Raji (cell line): ENCODE results near the gene LHFPL2.

Experiments used
- POLR2A ChIP-seq: IDR thresholded peaks from 2 replicates; pipeline ENCODE4 v1.6.1; 2011; ENCODE audit warnings: low read depth, low read length, control low read depth; ENCODE audit not compliant: insufficient read depth

LHFPL2 gene

DNA sequence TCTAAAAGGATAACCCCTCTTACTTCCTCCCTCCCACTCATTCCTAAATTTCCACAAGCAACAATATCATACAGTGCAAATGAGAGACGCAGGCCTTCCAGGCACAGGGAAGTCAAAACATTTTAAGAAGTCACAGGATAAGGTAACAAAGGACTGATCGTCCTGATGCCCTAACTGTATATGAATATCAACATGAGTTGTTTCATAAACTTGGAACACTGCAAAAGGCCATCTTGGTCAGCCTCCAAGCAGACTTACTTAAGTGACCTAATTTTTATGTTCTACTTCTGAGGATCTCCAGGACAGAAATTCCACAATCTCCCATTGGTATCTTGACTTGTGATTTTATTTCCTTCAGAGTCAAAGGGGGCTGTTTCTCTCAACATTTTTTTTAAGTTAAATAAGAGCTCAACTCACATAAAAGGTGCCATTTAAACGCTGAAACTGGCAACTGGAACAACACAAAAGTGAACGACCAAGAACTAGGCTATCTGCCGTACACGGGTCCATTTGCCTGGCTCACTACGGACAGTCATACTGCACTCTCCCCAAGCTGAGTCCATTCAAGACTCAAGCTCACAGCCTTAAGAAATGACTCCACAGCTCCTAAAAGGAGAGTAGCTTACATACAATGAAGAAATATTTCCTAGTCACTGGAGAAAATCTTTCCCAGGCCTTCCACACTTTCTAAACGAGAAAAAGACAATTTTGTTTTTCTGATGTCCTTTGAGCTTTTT, 71.3 kb downstream of the LHFPL2 start:
- TF ChIP-seq POLR2A, result no peak

DNA sequence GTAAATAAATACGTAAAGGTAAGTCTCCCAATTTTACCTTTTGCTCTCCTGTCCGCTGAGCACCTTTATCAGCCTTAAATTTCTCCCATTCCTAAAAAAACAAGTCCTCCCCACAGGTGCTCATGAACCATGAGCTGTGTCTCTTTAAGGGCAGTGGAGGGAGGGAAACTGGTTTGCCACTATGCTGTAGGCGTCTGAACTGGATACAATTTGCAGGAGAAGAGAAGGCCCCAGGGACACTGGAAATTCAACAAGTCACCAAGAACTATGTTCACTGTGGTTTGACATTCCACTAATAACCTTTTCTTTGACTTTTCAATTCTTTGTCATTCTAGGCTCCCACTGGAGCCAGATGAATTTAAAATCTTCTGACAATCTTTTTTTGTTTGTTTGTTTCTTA, 72.2 kb downstream of the LHFPL2 start:
- TF ChIP-seq POLR2A, result no peak

DNA sequence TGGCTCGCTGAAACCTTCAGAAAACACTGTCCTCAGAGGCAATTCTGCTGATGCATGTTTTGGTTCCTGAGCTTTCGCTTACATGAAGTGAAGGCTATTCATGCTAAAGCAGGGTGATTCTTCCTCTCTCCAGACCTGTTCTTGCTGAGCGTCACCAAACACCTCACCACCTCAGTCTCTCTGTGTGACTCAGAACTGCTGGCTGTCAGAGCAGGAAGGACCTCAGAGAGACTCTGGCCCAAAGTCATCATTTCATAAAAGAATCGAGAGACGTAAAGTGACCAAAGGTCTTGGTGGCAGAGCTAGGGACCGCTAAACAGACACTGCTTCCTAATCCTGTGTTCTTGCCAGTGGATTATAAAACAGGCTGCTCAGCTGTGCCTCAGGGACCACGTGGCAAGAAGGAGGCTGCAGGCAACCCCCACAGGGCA, 73.8 kb downstream of the LHFPL2 start:
- TF ChIP-seq POLR2A, result no peak

DNA sequence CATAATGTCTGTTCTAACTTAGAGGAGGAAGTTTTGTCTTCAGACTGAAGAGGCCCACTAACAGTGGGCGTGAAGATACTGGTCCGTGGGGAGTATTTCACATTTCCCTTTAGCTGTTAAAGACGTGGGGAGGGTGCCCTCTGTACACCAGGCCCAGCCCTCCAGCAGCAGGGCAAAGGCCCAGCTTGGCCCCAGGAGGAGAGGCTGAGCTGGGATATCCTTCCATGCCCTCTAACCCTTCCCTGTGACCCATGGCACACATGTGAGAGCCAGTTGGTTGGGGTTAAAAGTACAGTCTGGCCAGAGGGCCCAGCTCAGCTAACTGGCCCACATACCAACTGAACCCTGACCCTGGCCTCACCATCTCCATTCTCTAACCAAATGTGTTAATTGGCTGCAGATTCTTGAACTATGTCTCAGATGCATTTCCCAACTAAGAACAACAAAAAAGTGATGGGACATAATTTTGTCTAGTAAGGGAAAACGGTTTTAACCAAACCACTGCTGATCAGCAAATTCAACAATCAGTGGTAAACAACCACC, 74.4 kb downstream of the LHFPL2 start:
- no peak for TF ChIP-seq POLR2A

DNA sequence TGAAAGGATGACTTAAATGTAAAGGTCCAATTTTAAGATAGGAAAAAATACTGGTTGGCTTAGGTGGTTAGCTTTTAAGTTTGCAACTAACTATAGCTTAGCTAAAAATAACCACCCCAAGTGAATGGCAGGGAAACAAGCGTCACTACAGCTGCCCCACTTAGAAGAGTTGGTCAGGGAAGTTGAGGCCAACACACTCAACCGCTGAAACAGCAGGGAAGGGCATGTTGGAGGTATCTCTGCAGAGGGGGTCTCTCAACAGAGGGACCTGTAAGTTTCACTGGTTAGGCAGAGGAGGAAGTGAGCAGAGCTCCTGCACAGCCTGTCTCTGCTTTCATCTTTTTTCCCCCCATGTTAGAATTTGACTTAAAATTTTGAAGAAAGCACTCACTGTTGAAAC, 75.3 kb downstream of the LHFPL2 start:
- no peak for TF ChIP-seq POLR2A

DNA sequence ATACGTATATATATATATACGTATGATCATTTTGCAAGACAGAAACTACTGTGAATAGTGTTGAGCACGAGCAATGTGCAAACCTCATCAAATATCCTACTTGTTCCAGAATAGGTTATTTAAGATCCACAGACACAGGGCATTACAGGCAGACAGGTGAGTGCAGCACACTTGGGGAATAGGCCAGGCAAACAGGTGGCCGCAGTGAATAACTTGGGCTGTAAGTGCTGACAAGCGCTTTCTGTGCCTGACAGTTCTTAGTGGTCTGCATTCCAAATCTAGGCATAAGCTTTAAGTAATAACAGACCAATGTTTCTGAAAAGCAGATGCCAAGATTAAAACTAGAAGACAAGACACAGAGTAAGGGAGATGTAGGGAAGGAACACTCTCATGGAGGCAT, 77.9 kb downstream of the LHFPL2 start:
- no peak for TF ChIP-seq POLR2A

DNA sequence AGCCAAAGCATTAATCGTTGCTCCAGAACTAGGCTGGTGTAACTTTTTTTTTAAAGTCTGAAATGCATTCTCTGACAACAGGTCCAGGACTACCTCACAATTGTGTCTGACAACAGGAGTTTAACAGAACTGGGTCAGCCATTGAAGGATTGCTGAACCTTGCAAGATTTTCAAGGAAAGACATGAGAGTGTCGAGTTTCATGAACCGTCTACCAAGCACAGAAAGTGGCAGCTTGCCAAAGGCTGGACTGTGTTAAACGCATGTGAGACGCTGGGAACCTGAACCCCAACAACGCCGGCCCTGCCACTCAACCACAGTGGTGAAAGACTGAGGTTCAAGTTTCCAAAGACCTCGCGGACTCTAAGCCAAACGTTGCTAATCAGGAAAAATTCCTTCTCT, 79.1 kb downstream of the LHFPL2 start:
- no peak for TF ChIP-seq POLR2A

DNA sequence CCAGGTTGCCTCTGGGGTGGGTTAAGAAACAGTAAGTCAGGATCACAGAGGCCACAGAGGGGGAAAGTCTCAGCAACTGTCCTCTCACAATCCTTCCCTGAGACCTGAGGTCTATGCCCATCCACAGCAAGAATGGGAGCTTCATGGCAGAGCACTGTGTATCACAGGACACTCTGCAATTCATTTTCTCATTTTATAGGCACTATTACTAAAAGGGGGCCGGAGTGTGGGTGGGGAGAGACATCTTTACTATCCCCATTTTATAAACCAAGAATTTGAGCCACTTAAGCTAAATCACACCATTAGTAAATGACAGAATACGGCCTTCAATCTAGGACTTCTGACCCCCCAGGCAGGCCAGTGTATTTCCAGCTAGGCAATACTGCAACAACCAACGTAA, 79.9 kb downstream of the LHFPL2 start:
- no peak for TF ChIP-seq POLR2A

DNA sequence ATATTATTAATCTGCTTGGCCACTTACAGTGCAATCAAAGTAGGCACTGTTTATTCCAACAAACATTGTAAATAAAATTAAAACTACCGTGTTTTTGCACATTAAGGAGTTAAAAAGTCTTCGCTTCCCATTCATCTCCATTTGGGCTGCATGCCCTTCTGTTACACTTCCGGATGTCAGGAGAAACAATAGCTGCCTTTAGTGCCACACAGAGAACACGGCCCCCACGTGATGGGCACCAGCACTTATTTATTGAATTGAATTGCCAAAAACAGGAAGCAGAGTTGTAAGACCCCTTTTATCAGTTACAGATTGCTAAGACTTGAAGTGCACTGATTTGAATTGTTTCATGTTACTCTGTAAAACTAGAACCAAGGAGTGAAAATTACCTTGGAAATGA, 80.4 kb downstream of the LHFPL2 start:
- no peak for TF ChIP-seq POLR2A

DNA sequence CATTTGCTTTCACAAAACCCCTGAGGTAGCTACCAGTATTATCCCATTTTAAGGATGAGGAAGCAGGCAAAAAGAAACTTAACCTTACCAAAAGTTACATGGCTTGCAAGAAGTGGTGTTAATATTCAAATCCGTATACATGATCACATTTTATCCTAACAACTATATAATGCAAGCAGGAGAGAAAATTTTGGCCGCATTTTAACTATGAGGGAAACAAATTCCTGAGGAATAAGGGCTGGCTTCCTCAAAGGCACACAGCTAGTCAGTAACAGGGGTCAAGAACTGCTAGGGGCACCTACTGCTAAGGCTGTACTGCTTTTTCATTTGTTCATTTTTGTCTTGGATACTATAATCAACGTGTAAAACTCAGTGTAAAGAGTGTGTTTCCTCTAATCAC, 81.0 kb downstream of the LHFPL2 start:
- no peak for TF ChIP-seq POLR2A

DNA sequence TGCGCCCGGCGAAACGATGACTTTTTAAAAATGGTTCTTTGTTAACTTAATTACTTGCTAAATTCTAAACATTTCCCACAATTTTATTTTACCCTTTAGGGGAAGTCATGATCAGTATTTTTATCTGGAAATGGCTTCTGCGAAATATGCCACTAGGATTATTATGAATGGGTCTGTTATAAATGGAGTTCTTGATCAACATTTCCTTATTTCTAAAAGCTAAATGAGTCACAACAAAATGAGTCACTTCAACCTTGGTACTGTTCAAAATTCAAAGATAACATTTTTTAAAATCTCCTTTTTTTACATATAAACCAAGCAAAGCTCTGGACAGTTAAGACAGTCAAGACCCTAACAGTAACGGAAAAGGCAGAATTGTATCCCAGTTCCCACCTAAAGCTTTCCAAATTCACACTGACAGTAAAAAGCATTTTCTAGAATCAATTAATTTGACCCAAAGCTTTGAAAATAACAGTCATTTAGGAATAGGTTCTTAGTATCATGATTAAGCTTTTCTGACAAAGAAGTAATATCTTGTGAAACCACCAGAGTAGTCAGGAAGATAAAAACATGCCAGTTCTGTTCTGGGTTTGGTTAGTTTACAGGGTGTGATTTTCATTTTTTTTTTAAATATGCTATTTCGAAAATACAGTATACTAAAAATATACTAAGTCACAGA, 81.7 kb downstream of the LHFPL2 start:
- no peak for TF ChIP-seq POLR2A

DNA sequence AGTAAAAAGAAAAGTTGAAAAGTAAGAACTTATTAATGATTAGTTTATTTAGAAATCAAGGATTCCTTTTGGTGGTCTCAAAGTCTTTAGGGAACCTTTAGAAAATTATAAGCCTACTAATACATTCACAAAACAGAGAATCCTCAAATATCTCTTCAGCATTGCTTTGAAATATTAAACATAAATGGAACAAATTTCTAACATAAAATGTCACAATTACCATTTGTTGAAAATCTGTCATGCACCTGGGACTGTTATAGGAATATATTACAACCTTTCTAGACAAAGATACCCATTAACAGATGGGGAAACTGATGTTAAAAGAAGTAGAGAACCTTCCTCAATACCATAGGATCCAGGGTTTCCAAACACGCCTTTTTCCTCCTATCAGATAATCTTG, 83.2 kb downstream of the LHFPL2 start:
- no peak for TF ChIP-seq POLR2A

DNA sequence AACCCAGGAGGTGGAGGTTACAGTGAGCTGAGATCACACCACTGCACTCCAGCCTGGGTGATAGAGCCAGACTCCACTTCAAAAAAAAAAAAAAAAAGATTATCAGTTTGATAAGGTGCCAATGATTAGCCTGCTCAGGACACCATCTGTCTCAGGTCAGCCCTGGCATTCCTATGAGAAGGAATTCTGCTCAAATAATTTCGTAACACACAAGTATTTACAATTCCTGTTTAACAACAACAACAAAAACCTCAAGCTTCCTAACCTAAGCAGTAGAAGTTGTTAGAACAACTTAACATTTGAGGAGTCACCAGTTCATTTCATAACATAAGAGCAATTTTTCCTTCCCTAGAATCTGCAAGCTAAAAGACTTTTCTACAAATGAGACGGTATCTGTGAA, 85.0 kb downstream of the LHFPL2 start:
- no peak for TF ChIP-seq POLR2A

DNA sequence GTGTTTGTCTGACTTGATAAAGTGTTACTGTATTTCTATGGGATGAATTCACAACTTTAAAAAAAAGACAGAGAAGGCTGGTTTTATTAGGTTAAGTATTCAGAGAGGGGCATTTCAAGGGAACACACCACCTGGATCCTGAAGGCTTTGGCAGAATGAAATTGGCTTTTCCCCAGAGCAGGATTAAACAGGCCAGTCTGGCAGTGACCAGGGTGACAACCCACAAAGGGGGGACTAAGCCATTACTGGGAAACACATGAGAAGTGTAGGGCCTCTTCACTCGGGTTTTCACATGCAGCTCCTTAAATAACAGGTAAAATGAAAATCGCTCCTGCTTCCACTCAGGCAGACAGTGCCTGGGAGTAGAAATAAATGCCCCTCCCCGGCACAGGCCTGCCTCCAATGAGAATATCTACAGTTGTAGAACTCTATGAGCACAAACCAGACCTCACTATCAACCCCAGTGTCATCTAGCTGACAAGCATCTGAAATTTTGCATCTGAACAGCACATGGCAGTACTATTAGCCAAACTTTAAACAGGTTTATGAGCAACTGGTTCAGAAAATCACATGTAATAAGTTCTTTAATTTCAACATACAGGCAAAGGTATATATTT, 85.8 kb downstream of the LHFPL2 start:
- TF ChIP-seq POLR2A, result no peak

DNA sequence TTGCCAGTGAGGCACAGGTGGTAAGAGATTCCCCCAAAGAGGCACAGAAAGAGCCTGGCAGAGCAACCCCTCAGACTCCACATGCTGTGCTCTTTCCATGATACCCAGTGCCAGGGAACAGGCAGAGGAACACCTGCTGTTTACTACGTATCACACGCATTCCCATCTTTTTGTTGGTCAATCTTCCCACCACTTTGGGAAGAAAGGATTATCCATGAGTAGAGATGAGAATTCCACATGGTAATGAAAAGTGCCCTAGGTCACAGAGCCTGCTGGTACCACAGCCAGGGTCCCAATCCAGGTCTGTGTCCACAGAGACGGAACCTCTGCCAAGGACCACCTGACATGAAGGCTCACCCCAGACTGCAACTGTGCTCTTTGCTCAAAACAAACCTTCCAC, 86.6 kb downstream of the LHFPL2 start:
- TF ChIP-seq POLR2A, result no peak

DNA sequence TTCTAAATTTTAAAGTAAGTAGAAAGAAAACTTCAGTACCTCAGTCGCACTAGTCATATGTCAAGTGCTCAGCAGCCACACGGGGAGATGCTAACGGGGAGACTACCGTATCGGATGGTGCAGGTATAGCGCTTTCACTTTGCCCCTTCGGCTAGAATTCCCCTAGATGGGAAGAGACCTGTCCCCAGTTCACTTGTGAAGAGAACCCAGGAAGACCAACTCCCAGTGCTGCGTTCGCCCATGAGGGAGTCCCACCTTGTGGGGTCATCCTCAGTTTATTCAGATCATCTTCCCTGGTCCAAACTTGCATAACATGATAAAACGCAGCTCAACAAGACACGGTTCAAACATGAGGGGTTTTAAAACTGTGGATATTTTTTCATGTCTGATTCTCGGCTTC, 87.3 kb downstream of the LHFPL2 start:
- no peak for TF ChIP-seq POLR2A
